Embryonic facial prominence (tissue), 1 donor: ENCODE measurements around the gene EFR3B.
"Not testable (repeated sequence)": the region's sequence is repeated elsewhere in the genome, so short reads cannot be mapped to it uniquely, and the experiment has no call there.

Experiments
- DNase-seq: peaks from one replicate; pipeline ENCODE4 v3.0.0-alpha.2; 2016; ENCODE audit errors: extremely low spot score

The EFR3B gene

GRCh38 chr2:25149646-25150045, 107.8 kb downstream of the EFR3B start:
- DNase-seq, result no peak

GRCh38 chr2:25150993-25151392, 109.1 kb downstream of the EFR3B start:
- DNase-seq, result not testable (repeated sequence)

GRCh38 chr2:25151718-25152117, 109.8 kb downstream of the EFR3B start:
- no peak for DNase-seq

- DNase-seq, result no peak
These were observed 113.5 kb downstream of the EFR3B start for GRCh38 chr2:25155401-25155800.

GRCh38 chr2:25158096-25158852, 116.4 kb downstream of the EFR3B start:
- DNase-seq, result no peak

- no peak for DNase-seq
These were observed 118.1 kb downstream of the EFR3B start for GRCh38 chr2:25159949-25160348.

GRCh38 chr2:25160376-25160775, 118.5 kb downstream of the EFR3B start:
- DNase-seq, result no peak

- no peak for DNase-seq
These were observed 119.3 kb downstream of the EFR3B start for GRCh38 chr2:25161055-25161781.

GRCh38 chr2:25162061-25162460, 120.2 kb downstream of the EFR3B start:
- not testable (repeated sequence) for DNase-seq

- no peak for DNase-seq
These were observed 122.7 kb downstream of the EFR3B start for GRCh38 chr2:25164561-25164960.

- no peak for DNase-seq
These were observed 124.4 kb downstream of the EFR3B start for GRCh38 chr2:25165992-25166875.

GRCh38 chr2:25168256-25169072, 126.6 kb downstream of the EFR3B start, which contains the start of gene POMC:
TSS of gene POMC (minus strand) at chr2:25168580. CDS start at chr2:25164772, 3,808 bp downstream.
- no peak for DNase-seq

- no peak for DNase-seq
These were observed 127.2 kb downstream of the EFR3B start for GRCh38 chr2:25169073-25169470.

GRCh38 chr2:25170888-25171287, 129.0 kb downstream of the EFR3B start:
- no peak for DNase-seq

- no peak for DNase-seq
These were observed 131.8 kb downstream of the EFR3B start for GRCh38 chr2:25173719-25174118.

GRCh38 chr2:25174192-25174861, 132.5 kb downstream of the EFR3B start:
- no peak for DNase-seq

- no peak for DNase-seq
These were observed 134.3 kb downstream of the EFR3B start for GRCh38 chr2:25176138-25176537.

GRCh38 chr2:25176541-25177181, 134.8 kb downstream of the EFR3B start:
- DNase-seq, result no peak

- no peak for DNase-seq
These were observed 135.3 kb downstream of the EFR3B start for GRCh38 chr2:25177211-25177611.

GRCh38 chr2:25178976-25179375, 137.1 kb downstream of the EFR3B start:
- no peak for DNase-seq
